PFSK-1 (cell line): ENCODE results near the gene LRRC46.

ENCODE experiments used
- FOXP2 ChIP-seq: optimal IDR thresholded peaks from 2 replicates; pipeline ENCODE3; 2011; ENCODE audit warnings: borderline replicate concordance, control low read depth, inconsistent platforms; ENCODE audit not compliant: insufficient read depth; ENCODE audit errors: extremely low read length, extremely low read depth
- POLR2AphosphoS5 ChIP-seq: IDR thresholded peaks from 2 replicates; pipeline ENCODE4 v1.6.1; 2012; ENCODE audit warnings: low read depth, mild to moderate bottlenecking, control low read depth, low read length, moderate library complexity
- SIN3A ChIP-seq: IDR thresholded peaks from 2 replicates; pipeline ENCODE4 v1.6.1; 2012; ENCODE audit warnings: mild to moderate bottlenecking, low read length, moderate library complexity, borderline replicate concordance; ENCODE audit not compliant: insufficient read depth
- TAF1 ChIP-seq: IDR thresholded peaks from 2 replicates; pipeline ENCODE4 v1.6.1; 2012; ENCODE audit warnings: low read length, control low read depth, borderline replicate concordance; ENCODE audit not compliant: insufficient read depth
- TF ChIP-seq, protein P1 (sequence below), 2 experiments: IDR thresholded peaks; 2 replicates each; pipeline versions ENCODE4 v1.6.1 to v1.8.0; 2011 to 2012; ENCODE audit warnings: low read depth in 2 of 2, low read length in 2 of 2, control low read depth in 1 of 2, inconsistent platforms in 1 of 2, mild to moderate bottlenecking in 1 of 2, moderate library complexity in 1 of 2; ENCODE audit not compliant: insufficient read depth in 1 of 2

LRRC46 gene

DNA sequence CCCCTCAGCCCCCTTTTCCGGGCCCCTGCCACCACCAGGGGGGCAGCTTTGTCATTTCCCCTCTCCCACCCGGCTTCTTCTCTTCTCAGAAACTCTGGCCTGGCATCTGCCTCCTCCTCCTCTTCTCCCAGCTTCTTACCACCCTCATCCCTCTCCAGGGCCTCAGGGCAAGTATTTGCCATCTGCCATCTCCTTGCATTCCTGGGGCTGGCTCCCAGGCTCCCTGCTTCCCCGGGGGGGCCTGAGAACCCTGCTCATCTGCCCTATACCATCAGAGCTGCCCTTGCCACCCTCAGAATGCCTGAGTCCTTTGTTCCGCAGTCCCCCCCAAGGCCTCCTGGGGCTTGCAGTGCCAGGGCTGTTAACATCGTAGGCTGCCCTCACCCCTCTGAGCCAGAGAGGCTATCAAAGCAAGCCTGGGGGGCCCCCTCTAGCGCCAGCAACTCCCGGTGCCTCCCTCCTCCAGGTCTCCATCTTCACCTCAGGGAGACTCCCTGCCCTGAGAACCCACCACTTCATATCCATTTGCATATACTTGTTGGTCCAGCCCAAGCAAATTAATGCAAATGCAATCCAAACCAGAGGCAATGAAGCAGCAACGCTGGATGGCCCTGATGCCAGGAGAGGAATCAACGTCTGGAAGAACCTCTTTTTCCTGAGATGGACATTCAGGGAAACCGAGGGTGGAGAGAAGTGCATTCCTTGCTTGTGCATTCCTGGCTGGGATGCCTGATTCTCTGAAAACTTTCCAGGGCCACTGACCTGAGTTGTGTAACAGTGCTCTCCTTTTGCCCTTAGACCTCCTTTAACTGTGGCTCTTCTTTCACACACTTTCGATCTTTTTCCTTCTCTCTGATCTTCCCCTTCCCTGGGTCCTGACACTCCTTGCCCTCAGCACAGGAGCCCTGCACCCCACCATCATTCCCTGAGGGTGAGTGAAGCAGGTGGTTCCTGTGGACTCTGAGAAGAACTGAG, 43.8 kb downstream of the LRRC46 start:
- TF ChIP-seq SIN3A (no peak), FOXP2 (no peak), TAF1 (no peak), POLR2AphosphoS5 (no peak)
- TF ChIP-seq, protein P1, sequence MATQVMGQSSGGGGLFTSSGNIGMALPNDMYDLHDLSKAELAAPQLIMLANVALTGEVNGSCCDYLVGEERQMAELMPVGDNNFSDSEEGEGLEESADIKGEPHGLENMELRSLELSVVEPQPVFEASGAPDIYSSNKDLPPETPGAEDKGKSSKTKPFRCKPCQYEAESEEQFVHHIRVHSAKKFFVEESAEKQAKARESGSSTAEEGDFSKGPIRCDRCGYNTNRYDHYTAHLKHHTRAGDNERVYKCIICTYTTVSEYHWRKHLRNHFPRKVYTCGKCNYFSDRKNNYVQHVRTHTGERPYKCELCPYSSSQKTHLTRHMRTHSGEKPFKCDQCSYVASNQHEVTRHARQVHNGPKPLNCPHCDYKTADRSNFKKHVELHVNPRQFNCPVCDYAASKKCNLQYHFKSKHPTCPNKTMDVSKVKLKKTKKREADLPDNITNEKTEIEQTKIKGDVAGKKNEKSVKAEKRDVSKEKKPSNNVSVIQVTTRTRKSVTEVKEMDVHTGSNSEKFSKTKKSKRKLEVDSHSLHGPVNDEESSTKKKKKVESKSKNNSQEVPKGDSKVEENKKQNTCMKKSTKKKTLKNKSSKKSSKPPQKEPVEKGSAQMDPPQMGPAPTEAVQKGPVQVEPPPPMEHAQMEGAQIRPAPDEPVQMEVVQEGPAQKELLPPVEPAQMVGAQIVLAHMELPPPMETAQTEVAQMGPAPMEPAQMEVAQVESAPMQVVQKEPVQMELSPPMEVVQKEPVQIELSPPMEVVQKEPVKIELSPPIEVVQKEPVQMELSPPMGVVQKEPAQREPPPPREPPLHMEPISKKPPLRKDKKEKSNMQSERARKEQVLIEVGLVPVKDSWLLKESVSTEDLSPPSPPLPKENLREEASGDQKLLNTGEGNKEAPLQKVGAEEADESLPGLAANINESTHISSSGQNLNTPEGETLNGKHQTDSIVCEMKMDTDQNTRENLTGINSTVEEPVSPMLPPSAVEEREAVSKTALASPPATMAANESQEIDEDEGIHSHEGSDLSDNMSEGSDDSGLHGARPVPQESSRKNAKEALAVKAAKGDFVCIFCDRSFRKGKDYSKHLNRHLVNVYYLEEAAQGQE (IDR thresholded peaks at IDR 0.05; ENCODE audit: insufficient read depth in 1 of 2, low read depth in 2 of 2, low read length in 2 of 2): no peak

GRCh38 chr17:47877368-47878034, 46.0 kb downstream of the LRRC46 start:
- TF ChIP-seq, protein P1 (IDR thresholded peaks at IDR 0.05; ENCODE audit: insufficient read depth in 1 of 2, low read depth in 2 of 2, low read length in 2 of 2): no peak
- TF ChIP-seq FOXP2: peak; percentile 42

DNA sequence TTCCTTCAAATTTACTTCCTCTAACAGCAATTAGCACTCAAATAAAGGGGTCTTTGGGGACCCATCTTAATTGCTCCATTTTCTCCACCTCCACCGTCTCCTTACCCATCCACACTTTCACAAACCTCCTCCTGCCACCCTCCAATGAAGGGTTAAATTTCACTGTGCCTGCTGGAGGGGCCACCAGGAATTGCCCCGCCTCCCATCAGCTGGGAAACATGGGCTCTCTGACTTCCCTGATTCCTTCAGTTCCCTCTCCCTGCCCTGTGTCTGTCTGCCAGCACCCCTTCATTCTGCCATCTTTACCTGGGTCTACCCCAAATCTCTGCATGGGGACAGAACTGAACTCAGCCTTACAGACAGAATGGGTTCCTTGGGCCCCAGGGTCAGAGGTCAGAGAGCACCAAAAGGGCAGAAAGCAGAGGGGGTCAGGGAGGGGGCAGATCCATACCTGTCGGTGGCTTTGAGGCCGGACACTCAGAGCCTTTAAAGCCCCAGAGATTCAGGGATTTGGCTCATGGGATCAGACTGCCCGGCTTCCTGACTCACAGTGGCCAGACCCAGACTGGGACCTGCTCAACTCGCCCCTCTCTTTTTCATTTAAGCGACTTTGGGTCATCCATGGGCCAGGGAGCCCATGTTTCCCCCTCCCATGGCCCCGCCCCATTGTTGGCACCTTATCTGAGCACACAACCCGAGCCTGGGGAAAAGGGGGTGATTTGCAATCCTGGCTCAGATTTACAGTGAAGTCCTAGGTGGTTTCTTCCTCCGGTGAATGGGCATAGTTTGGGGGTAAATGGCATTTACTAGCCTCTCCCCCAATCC, 46.9 kb downstream of the LRRC46 start:
- TF ChIP-seq, protein P1 (IDR thresholded peaks at IDR 0.05; ENCODE audit: insufficient read depth in 1 of 2, low read depth in 2 of 2, low read length in 2 of 2): no peak
- TF ChIP-seq FOXP2: no peak
- no peak for TF ChIP-seq POLR2AphosphoS5
- TF ChIP-seq SIN3A: no peak
- no peak for TF ChIP-seq TAF1

DNA sequence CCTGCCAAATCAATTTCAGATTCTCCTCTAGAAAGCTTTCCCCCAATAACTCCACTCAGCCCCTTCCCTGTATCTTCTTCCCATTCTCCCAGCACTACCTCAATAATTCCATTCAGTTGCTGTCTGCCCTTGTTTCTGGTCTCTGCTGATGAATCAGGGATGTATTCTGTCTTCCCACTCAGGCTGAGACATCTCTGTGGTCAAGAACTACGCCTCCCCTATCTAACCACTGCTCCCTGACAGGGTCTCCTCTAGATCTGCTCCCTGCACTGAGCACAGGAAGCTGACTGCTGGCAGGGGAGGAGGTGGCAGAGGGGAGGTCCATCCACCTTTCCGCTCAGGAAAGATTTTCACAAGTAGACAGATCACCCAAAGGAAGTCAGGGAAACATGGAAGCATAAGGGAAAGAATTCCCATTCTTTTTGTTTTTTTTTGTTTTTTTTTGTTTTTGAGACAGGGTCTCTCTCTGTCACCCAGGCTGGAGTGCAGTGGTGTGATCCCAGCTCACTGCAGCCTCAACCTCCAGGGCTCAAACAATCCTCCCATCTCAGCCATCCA, 47.6 kb downstream of the LRRC46 start:
- TF ChIP-seq FOXP2: no peak
- TF ChIP-seq, protein P1 (IDR thresholded peaks at IDR 0.05; ENCODE audit: insufficient read depth in 1 of 2, low read depth in 2 of 2, low read length in 2 of 2): no peak
- TF ChIP-seq TAF1: no peak
